Esophagus squamous epithelium (tissue), 4 donors: ENCODE results near the gene INAFM2.

Experiments
- POLR2A ChIP-seq, 4 donors: fragments of 450-650 bp; IDR thresholded peaks; one replicate each; pipeline ENCODE4 v1.6.1; 2017; ENCODE audit warnings: antibody characterized with exemption in 4 of 4, mild to moderate bottlenecking in 4 of 4, moderate library complexity in 3 of 4
- TF ChIP-seq, protein P1 (sequence below), 6 experiments: fragments of 450-650 bp in 4 of 6; fragments of 200-600 bp in 2 of 6; sonication (generic) in 2 of 6; IDR thresholded peaks; one replicate each; pipeline ENCODE4 v1.5.1; 2016 to 2019; ENCODE audit warnings: antibody characterized with exemption in 6 of 6, mild to moderate bottlenecking in 4 of 6, moderate library complexity in 4 of 6

DNA sequence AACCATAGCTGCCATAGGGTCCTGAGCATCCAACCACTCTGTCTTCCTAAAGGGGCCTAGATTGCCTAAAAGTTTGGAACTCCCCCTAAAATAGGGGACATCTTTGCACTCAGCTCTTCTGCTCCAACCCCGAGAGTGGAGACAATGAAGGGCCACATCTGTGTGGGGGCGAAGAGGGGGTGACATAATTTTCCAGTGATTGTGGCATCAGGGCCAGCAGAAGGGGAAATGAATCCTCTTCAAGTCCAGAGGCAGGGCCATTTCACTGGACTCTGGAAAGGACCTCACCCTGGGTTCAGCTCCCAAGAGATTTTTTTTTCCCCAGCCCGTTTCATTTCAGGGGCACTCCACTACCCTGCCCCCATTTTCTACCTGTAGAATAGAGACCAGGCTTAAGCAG is 36.0 kb upstream of the INAFM2 start:
- TF ChIP-seq, protein P1, sequence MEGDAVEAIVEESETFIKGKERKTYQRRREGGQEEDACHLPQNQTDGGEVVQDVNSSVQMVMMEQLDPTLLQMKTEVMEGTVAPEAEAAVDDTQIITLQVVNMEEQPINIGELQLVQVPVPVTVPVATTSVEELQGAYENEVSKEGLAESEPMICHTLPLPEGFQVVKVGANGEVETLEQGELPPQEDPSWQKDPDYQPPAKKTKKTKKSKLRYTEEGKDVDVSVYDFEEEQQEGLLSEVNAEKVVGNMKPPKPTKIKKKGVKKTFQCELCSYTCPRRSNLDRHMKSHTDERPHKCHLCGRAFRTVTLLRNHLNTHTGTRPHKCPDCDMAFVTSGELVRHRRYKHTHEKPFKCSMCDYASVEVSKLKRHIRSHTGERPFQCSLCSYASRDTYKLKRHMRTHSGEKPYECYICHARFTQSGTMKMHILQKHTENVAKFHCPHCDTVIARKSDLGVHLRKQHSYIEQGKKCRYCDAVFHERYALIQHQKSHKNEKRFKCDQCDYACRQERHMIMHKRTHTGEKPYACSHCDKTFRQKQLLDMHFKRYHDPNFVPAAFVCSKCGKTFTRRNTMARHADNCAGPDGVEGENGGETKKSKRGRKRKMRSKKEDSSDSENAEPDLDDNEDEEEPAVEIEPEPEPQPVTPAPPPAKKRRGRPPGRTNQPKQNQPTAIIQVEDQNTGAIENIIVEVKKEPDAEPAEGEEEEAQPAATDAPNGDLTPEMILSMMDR (IDR thresholded peaks at IDR 0.05) = no peak
- no peak for TF ChIP-seq POLR2A (IDR thresholded peaks at IDR 0.05)
